Heart left ventricle (tissue), 13 donors: Measurements from ENCODE around the gene ITGB6.

ENCODE experiments used
- POLR2A ChIP-seq, 2 donors: fragments of 450-650 bp; IDR thresholded peaks; one replicate each; pipeline ENCODE4 v1.6.1; 2017; ENCODE audit warnings: antibody characterized with exemption in 2 of 2, mild to moderate bottlenecking in 2 of 2, moderate library complexity in 2 of 2
- TF ChIP-seq, protein P1 (sequence below), 12 donors: fragments of 200-600 bp; sonication (generic) in 4 of 12; IDR thresholded peaks; one replicate each; pipeline versions ENCODE4 v1.5.0 to v1.8.0; 2018 to 2022; ENCODE audit warnings: antibody characterized with exemption in 12 of 12, mild to moderate bottlenecking in 5 of 12
- donor health status: ischemic (EF 13 %, LVEDD 7.1; RV severe dilation, severe dysfunction).
- donor health status: DM: no; HTN: yes; CAD: no.
- donor health status: DM: no; HTN: no; CAD: no.
- donor health status: ischemic (EF 25% LVEDD 6.9; RV normal size, moderate dysfunction).
- donor health status: ischemic (EF 25% LVEDD 5.7; RV mildly dilated, moderate dysfunction).
- donor health status: ischemic (EF 35%, LVEDD 5.7; RV mildly dilated, moderate dysfunction).
- donor health status: nonischemic (EF 11% LVEDD 7.7; RV severe dilation, severe dysfunction).
- donor health status: DM: yes; HTN: yes; CAD: no.
- donor health status: PGD.
- donor health status: ischemic (EF 29% LVEDD 5.4; RV normal size, mild dysfunction).
- donor health status: nonischemic (EF 23%, LVEDD 6.1; RV moderate dilation, normal function).

DNA sequence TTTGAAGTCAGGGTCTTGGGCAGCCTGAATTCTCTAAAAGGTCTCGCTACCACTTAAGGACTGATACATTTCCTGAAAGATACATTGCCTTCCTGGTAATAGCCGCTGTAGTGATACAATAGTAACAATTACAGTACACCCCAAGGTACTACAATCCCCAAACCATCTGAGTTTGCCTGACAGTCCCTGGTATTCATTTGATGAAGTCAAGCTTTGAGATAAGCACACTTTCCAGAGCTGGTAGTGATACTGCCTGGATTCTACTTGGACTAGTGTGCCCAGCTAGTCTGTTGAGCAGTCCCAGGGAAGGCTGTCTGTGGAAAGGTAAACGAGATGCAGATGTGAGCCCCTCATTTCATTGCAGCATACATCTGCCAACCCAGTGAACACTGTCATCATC lies 24.4 kb upstream of the ITGB6 start:
- TF ChIP-seq, protein P1, sequence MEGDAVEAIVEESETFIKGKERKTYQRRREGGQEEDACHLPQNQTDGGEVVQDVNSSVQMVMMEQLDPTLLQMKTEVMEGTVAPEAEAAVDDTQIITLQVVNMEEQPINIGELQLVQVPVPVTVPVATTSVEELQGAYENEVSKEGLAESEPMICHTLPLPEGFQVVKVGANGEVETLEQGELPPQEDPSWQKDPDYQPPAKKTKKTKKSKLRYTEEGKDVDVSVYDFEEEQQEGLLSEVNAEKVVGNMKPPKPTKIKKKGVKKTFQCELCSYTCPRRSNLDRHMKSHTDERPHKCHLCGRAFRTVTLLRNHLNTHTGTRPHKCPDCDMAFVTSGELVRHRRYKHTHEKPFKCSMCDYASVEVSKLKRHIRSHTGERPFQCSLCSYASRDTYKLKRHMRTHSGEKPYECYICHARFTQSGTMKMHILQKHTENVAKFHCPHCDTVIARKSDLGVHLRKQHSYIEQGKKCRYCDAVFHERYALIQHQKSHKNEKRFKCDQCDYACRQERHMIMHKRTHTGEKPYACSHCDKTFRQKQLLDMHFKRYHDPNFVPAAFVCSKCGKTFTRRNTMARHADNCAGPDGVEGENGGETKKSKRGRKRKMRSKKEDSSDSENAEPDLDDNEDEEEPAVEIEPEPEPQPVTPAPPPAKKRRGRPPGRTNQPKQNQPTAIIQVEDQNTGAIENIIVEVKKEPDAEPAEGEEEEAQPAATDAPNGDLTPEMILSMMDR (IDR thresholded peaks at IDR 0.05): no peak
- TF ChIP-seq POLR2A (IDR thresholded peaks at IDR 0.05): no peak
